ENCODE data around the gene SCARB2. TPM values are rescaled to one million over a fixed set of nuclear protein-coding genes. Genes with fewer than 3 reads are reported as not detected.

Gene SCARB2
- total RNA-seq, 1 experiment from 2014 or later = 163 TPM

DNA sequence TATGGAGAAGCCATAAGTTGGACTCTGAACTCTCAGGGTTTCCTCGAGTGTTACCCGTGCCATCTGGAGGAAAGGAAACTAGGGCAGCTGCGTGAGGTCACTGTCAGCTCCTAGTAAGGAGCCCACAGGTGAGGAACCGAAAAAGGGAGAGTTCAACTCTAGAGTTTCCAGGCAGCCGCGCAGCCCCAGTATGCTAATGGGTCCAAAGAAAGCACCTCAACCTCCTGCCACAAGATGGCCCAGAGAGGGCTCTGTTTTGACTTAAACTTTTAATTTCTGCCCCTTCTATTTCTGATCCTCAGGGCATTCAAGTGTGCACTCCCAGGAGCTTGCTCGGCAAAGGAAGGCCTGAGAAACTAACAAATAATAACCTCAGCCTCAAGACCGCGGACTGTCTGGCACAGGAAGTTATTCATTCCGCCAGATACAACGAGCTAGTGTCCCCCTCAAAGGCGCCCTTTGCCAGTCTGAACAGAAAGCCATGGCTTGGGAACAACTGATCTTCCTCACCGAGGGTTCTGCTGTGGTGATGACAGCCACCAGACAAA lies 13.9 kb downstream of the SCARB2 start:
- peak; percentile 47 for DNase-seq (ENCODE audit: low read depth)

DNA sequence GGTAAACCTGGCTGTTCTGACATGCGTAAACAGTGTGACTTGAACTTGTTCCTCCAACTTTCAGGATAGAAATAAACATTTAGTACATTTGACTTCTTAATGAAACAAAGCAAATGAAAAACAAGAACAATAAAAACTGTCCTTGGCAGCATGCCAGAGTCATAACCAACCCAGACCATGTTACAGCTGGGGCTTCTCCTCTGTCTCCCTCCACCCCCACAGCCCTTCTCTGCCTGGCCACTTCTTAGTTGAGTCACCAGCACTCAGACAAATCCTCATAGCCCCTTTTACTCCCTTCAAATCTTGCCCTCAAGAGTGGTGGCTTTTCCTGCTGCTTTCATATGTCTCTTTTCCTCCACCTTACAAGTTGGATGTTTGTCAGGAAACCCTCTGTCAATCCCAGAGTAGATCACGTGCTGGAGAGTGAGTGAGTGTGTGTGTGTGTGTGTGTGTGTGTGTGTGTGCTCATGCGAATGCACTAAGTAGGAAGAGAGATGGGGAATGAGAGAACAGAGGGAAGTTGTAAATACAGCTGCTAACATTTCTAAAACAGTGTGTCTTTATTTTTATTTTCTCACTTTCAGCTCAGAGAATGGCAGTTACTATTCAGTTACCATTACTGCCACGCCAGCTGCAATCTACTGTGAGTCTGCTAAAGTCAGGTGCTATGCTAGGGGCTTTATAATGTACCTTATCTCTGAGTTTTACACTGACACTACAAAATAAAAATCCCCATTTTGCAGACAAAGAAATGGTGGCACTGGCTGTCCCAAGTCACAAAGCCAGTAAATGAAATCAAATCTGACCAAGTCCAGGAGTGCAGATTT lies 15.0 kb downstream of the SCARB2 start:
- peak; percentile 88 for DNase-seq (ENCODE audit: low read depth)

DNA sequence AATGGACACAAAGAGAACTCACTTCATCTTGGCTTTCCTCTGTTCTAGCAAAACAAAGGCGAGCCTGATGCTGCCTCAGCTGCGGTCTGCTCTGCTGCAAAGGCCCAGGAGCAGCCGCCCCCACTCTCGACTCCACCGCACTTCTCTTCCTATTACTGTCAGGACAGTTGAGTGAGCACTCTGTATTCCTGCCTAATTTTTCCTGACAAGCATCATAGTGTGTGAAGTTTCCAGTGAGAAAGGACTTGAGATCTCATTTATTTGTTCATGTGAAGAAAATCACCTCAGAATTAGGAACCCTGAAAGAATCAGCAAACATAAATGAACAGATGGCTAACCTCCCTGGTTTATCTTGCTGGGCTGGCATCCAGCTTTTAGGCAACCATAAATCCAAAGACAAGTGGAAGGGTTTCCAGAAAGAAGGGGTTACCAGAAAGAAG lies 15.6 kb downstream of the SCARB2 start:
- DNase-seq (ENCODE audit: low read depth) = peak; percentile 73

DNA sequence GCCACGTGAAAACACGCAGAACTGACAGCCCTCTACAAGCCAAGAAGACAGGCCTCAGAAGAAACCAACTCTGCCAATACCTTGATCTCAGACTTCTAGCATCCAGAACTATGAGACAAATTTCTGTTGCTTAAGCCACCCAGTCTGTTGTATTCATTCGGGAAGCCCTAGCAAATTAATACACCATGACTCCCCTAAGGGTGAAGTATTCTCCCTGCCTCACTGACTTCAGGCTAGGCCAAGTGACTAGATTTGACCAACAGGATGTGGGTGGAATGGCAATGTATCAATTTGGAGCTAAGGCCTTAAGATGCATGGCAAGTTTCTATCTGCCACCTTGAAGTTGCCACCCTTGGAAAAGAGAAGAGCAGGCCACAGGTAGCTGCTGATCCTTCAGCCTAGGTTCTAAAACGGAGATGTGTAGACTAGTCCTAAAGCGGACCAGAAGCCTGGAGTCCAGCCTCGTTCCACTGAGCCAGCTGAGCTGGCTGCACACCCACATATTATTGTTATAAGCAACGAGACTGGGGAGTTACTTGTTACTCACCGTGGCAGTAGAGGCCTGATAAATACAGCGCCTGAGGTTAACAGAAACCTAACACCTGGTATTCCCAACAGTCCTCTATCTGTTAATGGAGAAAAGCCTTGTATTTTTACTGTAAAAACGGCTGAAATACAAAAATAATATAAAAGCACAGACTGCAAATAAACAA lies 16.4 kb downstream of the SCARB2 start:
- peak; percentile 29 for DNase-seq (ENCODE audit: low read depth)

DNA sequence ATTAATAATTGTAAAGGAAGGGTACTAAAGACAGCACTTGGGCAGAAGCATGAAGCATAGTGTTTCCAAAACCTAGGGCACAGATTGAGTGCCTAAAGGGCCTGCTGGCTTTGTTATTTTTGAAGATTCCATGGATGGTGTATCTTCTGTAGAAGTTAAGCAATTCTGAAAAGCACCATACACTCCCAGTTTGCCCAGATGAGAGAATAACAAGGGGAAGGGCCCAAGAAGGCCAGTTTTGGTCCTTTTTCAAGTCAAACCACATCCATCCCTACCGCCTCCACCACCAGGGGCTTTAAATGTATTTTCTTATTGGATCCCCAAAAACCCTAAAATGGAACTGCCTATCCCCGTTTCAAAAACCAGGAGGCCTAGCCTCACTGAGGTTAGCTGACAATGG lies 17.2 kb downstream of the SCARB2 start:
- no peak for DNase-seq (ENCODE audit: low read depth)

DNA sequence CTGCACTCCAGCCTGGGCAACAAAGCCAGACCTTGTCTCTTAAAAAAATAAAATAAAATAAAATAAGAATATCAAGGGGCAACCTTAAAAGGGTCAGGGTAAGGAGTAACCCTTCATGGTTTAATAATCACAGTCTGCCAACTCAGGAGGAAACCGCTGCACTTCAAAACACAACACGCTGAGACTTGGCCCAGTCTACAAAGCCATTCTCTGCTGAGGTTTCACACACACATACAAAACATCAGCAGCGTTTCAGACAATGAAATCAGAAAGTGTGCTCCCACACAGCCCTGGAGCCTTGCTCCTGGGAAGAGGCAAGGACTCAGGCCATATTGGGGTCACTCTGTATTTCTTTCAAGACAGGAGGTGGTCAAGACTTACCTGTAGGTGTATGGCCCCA lies 18.3 kb downstream of the SCARB2 start:
- no peak for DNase-seq (ENCODE audit: low read depth)

DNA sequence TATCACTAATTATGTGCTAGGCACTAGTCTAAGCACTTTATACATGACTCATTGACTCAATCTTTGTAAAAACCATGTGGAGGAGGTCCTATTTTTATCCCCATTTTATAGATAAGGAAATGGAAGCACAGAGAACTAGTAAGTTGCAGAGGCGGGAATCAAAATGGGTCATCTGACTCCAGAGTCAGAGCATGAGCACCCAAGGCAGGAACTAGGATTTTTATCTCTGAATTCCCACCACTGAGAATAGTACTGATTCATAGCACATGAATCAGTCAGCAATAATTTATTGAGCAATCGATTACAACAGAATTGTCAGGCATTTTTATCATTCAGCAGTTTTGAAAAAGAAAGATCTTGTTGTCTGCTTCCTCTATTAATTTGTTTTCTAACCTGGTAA lies 19.3 kb downstream of the SCARB2 start:
- DNase-seq (ENCODE audit: low read depth) = peak; percentile 88

DNA sequence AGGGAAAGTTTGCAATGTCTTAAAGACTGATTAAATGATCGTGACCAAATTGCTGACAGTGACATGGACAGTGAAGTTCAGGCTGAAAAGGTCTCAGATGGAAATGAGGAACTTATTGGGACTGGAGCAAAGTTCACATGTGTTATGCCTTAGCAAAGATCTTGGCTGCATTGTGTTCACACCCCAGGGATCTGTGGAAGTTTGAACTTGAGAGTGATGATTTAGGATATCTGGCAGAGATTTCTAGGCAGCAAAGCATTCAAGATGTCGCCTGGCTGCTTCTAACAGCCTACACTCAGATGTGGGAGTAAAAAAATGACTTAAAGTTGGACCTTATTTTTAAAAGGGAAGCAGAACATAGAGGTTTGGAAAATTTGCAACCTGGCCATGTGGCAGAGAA lies 21.4 kb downstream of the SCARB2 start:
- DNase-seq (ENCODE audit: low read depth) = no peak

DNA sequence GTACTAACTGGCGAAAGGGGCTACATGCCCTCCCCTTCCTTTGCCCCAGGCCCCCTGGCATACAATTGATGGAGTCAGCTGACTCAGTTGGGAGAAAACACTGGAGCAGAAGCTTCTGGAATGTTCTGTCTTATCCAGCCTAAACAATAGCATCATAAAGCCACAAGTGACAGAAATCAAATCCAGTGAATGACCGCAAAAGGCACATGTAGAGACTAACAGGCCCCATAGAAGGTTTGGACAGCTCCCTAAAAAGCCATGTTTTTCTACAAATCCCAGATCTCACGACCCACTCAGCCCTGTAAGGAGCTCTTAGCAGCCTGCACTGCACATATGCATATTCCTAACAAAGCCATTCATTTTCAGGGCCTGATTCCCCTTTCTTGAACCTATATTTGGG lies 25.1 kb downstream of the SCARB2 start:
- DNase-seq (ENCODE audit: low read depth) = no peak

DNA sequence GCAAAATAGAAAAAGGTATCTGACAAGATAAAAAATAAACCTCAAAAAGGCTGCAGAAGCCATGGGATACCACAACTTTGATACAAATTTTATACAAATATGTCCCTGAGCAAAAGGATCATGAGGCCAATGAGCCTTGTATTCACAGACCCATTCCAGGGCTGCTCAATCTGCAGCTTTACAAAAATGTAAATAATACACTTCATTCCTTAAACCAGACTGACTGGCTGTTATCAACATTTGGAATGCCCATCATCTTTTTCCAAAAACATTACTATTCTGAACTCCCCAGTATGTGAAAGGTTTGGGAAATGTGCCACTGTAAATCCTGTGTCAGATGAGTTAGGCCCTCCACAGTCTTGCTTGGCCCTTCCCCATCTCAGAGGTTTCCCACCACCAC lies 25.5 kb downstream of the SCARB2 start:
- DNase-seq (ENCODE audit: low read depth) = no peak

DNA sequence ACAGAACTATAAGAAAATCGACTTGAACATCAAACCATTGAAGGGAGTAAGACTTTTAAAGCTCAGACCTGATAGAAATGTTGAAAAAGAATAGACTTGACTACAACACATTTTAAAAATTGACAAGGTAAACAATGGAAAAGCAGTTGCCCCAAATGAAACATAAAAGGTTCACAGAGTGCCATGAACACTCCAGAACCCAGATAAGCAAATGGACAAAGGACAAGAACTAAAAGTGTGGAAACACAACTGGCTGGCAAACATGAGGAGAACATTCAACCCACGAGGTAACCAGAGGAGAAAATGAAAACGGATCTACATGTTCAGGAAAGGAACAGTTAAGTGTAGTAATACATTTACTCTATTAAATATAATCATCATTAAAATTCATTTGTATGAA lies 26.5 kb downstream of the SCARB2 start:
- no peak for DNase-seq (ENCODE audit: low read depth)

DNA sequence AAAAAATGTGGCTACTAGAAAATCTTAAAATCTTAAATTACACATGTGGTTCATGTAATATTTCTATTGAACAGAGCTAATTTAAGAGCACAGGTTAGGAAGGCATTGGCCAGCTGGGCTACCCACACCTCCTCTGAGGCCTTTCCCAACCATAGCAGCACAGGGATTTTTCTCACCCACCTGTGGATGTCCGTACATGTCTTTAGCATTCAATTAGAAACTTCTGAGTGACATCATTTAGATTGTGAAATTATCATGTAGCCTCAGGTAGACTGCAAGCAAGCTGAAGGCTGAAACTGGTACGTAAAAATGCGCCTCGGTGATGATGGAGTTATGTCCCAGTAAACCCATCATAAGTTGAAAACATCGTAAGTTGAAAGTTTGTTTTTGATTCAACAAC lies 31.2 kb downstream of the SCARB2 start:
- DNase-seq (ENCODE audit: low read depth) = no peak

DNA sequence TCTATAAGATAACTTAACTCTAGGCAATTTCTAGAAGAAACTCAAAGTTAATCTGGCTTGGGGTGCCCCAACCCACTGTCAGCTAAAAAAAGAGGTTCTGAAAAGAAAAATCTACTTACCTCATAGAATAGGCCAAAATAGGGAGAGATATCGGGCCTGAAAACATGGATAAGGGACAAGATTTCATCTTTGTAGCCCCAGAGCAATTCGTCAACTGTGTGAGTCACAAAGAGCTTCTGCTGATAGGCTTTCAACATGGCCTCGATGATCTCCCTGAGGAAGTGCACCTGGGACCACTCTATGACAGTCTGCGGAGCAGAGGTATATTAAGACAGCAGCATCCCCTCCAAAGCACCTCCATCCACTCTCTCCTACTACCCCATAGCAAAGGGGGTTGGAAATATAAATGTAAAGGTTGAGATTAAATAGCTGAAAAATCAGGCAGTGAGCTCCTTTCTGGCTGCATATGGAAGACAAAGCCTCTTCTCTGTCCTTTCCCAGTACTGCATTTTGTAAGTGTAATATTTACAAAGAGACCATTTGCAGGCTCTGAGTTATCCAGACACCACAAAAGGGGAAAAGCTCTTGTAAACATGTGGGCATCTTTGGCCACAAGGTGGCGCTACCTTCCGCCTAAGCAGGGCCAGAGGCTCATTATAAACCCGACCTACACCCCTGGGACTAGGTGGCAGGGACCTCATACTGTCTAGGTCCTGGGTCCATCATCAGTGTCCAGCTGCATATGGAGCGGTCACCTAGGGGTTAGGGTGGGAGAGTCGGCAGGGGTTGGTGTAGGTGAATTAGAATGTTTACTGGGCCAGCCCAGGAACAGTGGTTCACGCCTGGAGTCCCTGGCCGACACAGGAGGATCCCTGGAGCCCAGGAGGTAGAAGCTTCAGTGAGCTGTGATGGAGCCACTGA lies 34.0 kb downstream of the SCARB2 start:
- peak; percentile 73 for DNase-seq (ENCODE audit: low read depth)

DNA sequence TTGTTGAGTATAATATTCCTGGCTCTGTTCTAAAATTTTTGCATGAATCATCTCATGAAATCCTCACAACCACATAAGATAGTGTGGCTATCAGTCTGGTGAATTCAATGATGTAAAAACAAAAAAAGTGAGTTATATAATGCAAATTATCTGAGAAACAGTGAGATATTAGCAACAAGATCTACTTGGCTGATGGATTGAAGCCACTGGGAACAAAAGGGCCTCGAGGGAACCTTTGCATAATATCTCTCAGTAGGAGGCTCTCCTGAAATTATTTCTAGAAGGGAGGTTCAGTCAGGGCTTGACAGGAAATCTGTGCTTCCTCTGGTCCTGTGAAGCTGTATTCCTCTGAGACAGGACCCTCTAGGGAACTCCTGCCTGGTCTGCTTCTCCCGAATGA lies 35.3 kb downstream of the SCARB2 start:
- DNase-seq (ENCODE audit: low read depth) = no peak

DNA sequence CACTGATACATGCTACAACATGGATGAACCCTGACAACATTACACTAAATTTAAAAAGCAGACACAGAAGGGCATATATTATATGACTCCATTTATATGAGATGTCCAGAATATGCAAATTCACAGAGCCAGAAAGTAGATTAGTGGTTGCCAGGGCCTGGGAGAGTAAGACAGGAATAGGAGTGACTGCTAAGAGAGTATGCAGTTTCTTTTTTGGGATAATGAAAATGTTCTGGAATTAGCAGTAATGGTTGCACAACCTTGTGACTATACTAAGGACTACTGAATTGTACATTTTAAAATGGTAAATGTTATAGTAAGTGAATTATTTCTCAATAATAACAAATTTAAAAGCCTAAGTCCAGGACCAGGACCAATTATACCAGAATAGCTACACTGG lies 35.9 kb downstream of the SCARB2 start:
- DNase-seq (ENCODE audit: low read depth) = no peak

DNA sequence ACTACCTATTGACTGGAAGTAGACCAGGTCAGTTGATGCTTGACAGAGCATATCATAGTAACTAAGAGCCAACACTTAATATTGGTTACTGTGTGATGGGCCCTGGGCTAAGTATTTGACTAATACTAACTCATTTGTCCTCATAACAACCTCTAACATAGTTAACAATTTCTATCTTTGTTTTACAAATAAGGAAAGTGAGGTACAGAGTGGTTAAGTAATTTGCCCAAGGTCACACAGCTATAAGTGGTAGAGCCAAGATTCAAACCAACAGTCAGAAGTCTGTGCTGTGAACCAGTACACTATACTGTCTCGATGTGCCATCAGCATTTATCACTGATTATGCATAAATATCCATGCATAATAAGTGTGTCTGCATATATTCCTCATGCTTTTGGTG lies 38.3 kb downstream of the SCARB2 start:
- DNase-seq (ENCODE audit: low read depth) = no peak

DNA sequence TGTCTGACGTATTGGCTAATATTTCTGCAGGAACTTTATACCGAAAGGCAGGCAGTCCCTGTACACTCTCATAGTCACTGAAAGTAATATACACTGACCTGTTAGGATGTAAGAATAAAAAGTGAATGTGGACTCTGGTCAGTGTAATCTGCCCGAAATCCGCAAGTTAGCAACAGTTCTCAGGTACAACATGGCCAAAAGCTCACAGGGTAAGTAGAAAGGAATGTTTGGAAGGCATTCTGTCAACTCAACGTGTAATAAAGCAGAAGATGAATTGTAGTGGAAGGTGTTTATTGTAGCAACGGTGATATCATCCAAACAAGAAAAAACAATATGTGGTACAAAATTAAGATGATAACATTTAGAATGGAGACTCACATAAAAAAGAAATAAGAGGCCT lies 39.4 kb downstream of the SCARB2 start:
- no peak for DNase-seq (ENCODE audit: low read depth)

DNA sequence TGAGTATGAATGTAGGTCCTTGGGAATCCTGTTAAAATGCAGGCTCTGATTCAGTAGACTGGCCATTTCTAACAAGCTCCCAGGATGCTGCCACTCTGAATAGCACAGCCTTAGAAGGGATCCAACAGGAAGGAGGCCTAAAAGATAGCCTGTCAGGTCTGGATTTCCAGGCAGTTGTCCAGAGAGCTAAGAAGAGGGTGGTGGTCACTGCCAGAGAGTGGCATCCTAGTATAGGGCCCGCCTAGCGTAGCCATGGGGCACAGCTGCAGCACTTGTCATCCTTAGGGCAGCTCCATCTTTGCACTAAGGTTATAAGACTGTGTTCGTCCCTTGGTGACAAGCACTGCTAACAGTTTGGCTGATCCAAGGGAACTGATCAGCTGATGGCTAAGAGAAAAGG lies 44.9 kb downstream of the SCARB2 start:
- no peak for DNase-seq (ENCODE audit: low read depth)

DNA sequence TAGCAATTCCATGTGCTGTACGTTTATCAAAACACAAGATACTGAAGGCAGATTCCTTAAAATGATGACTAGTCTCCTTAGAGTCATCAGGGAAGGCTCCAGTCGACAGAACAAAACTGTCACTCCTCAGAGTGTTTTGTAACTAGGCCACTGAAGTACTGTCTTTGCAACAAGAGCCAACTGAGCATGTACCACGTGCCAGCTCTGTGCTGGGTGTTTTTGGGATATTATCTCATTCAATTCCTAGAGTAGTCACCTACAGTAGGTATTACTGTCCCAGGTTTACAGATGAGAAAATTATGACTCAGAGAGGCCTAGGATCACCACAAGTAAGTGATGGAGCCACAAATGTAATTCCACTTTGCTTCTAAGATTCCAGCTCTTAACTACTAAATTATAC lies 47.1 kb downstream of the SCARB2 start:
- no peak for DNase-seq (ENCODE audit: low read depth)

DNA sequence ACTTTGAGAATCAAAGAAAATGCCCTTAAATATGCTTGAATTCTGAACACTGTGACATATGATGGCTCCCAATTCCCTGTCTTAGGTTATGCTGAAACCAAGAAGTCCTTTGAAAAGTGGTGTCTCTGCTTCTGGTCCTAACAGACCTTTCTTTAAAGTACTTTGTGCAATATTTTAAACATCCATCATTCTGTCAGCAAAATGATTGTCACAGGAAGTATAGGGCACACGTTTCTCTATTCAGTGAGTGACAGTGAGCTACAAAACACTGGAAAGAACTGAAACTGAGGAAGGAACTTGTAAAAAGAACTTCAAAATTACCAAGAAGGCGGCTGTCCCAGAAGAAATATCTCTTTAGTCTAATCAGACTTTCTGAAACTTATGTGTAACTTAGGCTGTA lies 53.3 kb downstream of the SCARB2 start:
- no peak for DNase-seq (ENCODE audit: low read depth)

DNA sequence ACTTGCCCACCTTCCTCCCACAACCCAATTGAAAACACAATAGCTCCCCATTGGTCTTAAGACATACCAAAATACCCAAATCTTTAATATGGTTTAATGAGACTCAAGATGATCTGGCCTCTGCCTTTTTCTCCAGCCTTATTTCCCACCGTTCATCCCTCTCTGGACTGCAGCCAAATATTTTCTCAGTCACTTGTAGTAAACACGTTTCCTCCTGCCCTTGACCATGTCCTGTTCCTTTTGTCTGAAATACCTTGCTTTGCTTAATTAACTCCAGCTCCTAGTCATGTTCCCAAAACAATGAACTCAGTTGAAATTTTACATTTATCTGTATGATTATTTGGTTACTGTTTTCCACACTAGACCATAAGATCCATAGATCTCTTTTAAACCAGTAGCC lies 57.0 kb downstream of the SCARB2 start:
- DNase-seq (ENCODE audit: low read depth) = peak; percentile 5

DNA sequence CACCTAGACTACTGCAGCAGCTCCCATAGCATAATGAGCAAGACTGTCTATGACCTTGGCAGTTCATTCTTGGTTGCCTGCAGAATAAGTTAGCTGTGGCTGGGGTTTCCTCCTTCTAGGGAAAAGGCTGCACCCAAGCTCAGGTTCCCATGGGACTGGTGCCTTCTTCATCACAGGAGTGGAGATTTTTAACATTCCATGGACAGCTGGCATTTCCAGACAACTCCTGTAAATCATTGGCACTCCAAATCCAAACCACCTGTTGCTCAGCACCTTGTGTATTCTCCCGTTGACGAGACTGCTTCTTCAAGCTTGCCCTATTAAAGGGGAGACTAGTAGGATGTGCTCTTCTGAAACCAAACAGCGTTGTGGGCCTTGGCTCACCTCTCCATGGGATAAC lies 57.6 kb downstream of the SCARB2 start:
- DNase-seq (ENCODE audit: low read depth) = peak; percentile 29

Data from LHCN-M2 (cell line).